AG04450 (cell line): ENCODE measurements around the gene PIM2. TPM values are rescaled to one million over a fixed set of nuclear protein-coding genes. Genes with fewer than 3 reads are reported as not detected.

Source experiments
- CTCF ChIA-PET: fragments of 300-600, 350-600 bp; formaldehyde crosslinking; extraction: SDS; loops from one replicate; lab custom pipeline; 2022; ENCODE audit warnings: antibody characterized with exemption, inconsistent platforms; lab: Charles Lee
- POLR2A ChIA-PET: fragments of 350-600 bp; formaldehyde crosslinking; extraction: SDS; loops from one replicate; lab custom pipeline; 2021; ENCODE audit warnings: antibody characterized with exemption, inconsistent platforms; lab: Yijun Ruan, JAX
- DNase-seq: peaks from one replicate; pipeline ENCODE4 v3.0.0-alpha.2; 2011; ENCODE audit warnings: low read depth, low spot score
- H3K27ac ChIP-seq: one replicate; pipeline ENCODE4 v1.5.1; 2012; ENCODE audit warnings: low read depth, low read length, control low read depth
- H3K27me3 ChIP-seq: one replicate; pipeline ENCODE4 v1.6.0; 2012; ENCODE audit warnings: low read length; ENCODE audit not compliant: control insufficient read depth, insufficient read depth
- H3K4me3 ChIP-seq: 2 replicates; pipeline ENCODE4 v1.5.1; 2011; ENCODE audit warnings: mild to moderate bottlenecking, low read depth, low read length, control low read depth
- H3K9me3 ChIP-seq: 2 replicates; pipeline ENCODE4 v1.5.1; 2012; ENCODE audit warnings: low read length; ENCODE audit not compliant: control insufficient read depth, insufficient read depth
- CTCF ChIP-seq: IDR thresholded peaks from 2 replicates; pipeline ENCODE4 v1.5.1; 2011; ENCODE audit warnings: low read depth, low read length, control low read depth, inconsistent platforms
- polyA plus RNA-seq: library from polyadenylated mRNA; depleted of rRNA; stranded (reverse); fragments of >200 nt; gene quantifications from 2 replicates; pipeline ENCODE4 v1.2.3, GENCODE V29; 2011

PIM2 gene
- polyA plus RNA-seq, 1 experiment: 3.8 TPM

- DNase-seq: no peak
- ChIA-PET CTCF (interaction anchor here (1.0 kb wide), 1 partner anchor 11 kb away, joined by 4 read pairs; no protein-coding TSS in a partner anchor), POLR2A (no interaction called here)
- Histone ChIP-seq H3K9me3 (no peaks in the 10 kb centered on the region), H3K27ac (no peak overlapping the region), H3K27me3 (no peaks in the 10 kb centered on the region), H3K4me3 (no peak overlapping the region)
- TF ChIP-seq CTCF: no peak
These were observed 16.0 kb downstream of the PIM2 start for GRCh38 chrX:48902776-48903175.

GRCh38 chrX:48902135-48902534 lies 16.7 kb downstream of the PIM2 start:
- DNase-seq: no peak
- POLR2A ChIA-PET: no interaction called here
- CTCF ChIA-PET: no interaction called here

GRCh38 chrX:48901069-48901468 lies 17.8 kb downstream of the PIM2 start:
- Histone ChIP-seq H3K27ac (no peak overlapping the region), H3K9me3 (no peaks in the 10 kb centered on the region; the same call in 1 of the 2 replicates), H3K27me3 (no peaks in the 10 kb centered on the region), H3K4me3 (no peak overlapping the region)
- POLR2A ChIA-PET: no interaction called here
- no peak for DNase-seq
- CTCF ChIA-PET: interaction anchor here (1.0 kb wide), 1 partner anchor 9 kb away, joined by 4 read pairs; no protein-coding TSS in a partner anchor
- no peak for TF ChIP-seq CTCF

More at GRCh38 chrX:48902135-48902534, 16.7 kb downstream of the PIM2 start:
- no peak overlapping the region for H3K27ac ChIP-seq
- no peak overlapping the region for H3K4me3 ChIP-seq
- TF ChIP-seq CTCF: no peak
- no peaks in the 10 kb centered on the region for H3K27me3 ChIP-seq
- H3K9me3 ChIP-seq: no peaks in the 10 kb centered on the region; the same call in 1 of the 2 replicates

- H3K4me3 ChIP-seq: no peak overlapping the region
- ChIA-PET POLR2A (no interaction called here), CTCF (interaction anchor here (0.6 kb wide), 1 partner anchor 46 kb away, joined by 6 read pairs; no protein-coding TSS in a partner anchor)
- no peak overlapping the region for H3K27ac ChIP-seq
- no peaks in the 10 kb centered on the region for H3K27me3 ChIP-seq
- no peak for DNase-seq
- H3K9me3 ChIP-seq: no peaks in the 10 kb centered on the region; the same call in 1 of the 2 replicates
- no peak for TF ChIP-seq CTCF
These were observed 19.8 kb downstream of the PIM2 start for GRCh38 chrX:48899078-48899410.

GRCh38 chrX:48897625-48898306 lies 21.1 kb downstream of the PIM2 start, which contains the start of the genes PQBP1 and TIMM17B:
TSS of gene PQBP1 (plus strand) at chrX:48897930. CDS start at chrX:48898510, 580 bp downstream.
TSS of gene TIMM17B (minus strand) at chrX:48897768. CDS start at chrX:48897749, 19 bp downstream.
- no peaks in the 10 kb centered on the region; the same call in 1 of the 2 replicates for H3K9me3 ChIP-seq
- CTCF ChIA-PET: no interaction called here
- peak; percentile 88 for DNase-seq
- TF ChIP-seq CTCF: no peak
- H3K4me3 ChIP-seq: peak within 1 kb of the TSS; percentile 80
- H3K27me3 ChIP-seq: no peaks in the 10 kb centered on the region
- H3K27ac ChIP-seq: peak within 1 kb of the TSS; percentile 91
- POLR2A ChIA-PET: interaction anchor here (0.6 to 1.8 kb wide), 14 partner anchors 12 to 307 kb away, joined by 3 to 11 read pairs (median 4); partner anchors contain the start of genes HDAC6, SLC35A2, SUV39H1 and TFE3
